ENCODE data around the gene EPB41L2.
"Not testable (repeated sequence)": the region's sequence is repeated elsewhere in the genome, so short reads cannot be mapped to it uniquely, and the experiment has no call there.

EPB41L2 gene

DNA sequence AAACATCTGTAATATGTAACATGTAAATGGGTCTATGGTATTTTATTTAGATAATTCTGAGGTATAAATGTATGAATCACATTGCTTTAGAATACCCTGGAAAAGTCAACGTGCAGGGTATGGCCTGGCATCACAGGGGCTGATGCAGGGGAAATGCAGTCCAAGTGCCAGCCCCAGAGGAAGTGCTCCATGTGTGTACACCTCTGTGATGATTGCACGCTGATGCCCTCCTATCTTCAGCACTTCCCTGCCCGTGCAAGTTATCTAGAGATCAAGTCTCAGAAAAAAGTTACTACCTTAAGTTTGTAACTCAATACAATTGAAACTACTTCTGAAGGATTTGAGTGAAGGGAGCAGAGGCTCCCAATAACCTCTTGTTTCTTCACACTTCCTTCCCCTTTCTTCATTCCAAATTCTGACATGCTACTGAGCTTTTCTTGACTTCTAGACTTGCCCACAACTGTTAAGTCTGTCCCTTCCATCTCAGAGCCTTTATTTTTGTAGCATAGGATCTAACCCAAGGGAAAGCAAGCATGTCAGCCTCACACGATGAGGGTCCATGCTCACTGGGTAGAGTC is 233.6 kb downstream of the EPB41L2 start:
- no peak for DNase-seq

DNA sequence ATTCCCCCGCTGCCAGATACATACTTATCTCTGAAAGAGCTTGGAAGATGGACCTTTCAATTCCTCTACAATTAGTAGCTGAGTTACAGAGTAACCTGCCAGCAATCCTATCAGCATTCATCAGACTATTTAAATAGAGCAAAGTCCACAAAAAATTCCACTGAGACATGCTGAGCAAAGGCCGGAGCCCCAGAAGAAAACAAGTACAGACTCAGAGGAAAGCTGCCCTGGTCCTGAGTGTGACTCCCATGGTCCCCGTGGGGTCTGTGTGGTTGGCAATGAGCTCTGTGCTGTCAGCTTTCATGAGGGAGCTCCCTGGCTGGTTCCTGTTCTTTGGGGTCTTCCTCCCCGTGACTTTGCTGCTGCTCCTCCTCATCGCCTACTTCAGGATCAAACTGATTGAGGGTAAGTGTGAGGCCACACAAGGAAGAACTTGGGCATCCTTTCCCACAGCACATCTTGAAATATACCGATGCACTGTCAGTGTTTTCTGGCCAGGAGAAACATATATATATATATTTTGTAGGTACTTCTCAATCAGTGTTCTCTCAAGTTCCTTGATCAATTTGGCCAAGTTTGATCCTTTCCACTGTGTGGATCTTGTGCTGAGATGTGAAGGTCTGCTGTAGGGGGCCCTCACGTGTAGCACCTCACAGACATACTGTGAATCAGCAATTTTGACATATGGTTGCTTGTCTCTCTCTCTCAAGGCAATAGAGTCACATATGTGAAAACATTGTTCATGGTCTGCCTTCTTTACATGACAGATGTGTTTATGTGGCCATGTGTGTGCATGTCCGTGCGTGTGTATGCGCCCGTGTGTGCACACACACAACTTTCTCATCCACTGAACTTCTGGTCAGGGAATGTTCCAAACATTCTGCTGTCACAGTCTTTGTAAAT is 235.5 kb downstream of the EPB41L2 start, which contains the start of gene SMLR1:
Gene SMLR1 (plus strand): TSS at position 160 of the 903 bp plus-strand sequence. CDS start 8 bp downstream, at position 168.
- DNase-seq = no peak

GRCh38 chr6:130826442-130827246 is 236.4 kb downstream of the EPB41L2 start:
- no peak for DNase-seq

- DNase-seq = no peak
Observed at GRCh38 chr6:130825772-130826441, 237.1 kb downstream of the EPB41L2 start.

DNA sequence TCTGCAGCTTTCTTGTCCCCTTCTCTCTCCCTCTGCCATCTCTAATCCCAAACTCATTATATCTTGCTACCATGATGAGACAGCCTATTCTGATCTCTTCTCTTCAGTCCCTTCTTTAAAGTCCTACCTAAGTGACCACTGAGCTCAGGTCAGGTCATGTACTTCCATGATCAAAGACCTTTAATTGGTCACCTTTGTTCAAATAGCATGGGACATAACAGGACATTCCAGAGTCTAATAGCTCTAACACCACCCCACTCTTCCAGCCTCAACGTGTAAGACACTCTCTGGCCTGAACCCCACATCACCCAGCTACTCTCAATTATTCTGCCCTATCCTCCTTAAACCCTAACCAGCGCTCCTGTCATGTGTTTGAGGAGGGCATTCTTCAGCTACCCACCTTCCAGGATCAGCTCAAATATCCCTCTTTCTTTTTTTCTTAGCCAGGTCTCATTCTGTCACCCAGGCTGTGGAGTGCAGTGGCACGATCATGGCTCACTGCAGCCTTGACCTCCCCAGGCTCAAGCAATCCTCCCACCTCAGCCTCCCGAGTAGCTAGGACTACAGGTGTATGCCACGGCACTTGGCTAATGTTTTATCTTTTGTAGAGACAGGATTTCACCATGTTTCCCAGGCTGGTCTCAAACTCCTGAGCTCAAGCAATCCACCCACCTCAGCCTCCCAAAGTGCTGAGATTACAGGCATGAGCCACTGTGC is 237.9 kb downstream of the EPB41L2 start:
- no peak for DNase-seq

GRCh38 chr6:130822736-130823135 is 240.3 kb downstream of the EPB41L2 start:
- no peak for DNase-seq

- DNase-seq = no peak
Observed at GRCh38 chr6:130815200-130816071, 247.6 kb downstream of the EPB41L2 start.

- no peak for DNase-seq
Observed at GRCh38 chr6:130814506-130814905, 248.5 kb downstream of the EPB41L2 start.

DNA sequence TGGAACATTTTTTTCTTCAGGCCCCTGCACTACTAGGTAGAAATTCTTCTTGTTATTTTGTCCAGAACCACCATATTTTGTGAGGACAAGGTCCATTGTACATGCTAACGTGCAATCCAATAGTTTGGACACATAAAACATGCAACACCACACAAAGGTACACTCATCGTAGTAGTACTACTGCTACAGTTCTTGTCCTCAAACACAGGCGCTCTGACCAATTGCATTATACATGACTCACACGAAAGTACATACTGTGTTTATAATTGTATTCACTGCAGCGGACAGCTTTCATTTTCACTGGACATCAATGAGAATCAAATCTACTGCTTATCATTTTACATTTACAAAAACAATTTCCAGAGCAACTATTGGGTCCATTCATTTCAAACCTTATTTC is 251.1 kb downstream of the EPB41L2 start:
- no peak for DNase-seq

GRCh38 chr6:130810307-130811030 is 252.6 kb downstream of the EPB41L2 start:
- no peak for DNase-seq

GRCh38 chr6:130801368-130801767 is 261.7 kb downstream of the EPB41L2 start:
- DNase-seq = not testable (repeated sequence)

DNA sequence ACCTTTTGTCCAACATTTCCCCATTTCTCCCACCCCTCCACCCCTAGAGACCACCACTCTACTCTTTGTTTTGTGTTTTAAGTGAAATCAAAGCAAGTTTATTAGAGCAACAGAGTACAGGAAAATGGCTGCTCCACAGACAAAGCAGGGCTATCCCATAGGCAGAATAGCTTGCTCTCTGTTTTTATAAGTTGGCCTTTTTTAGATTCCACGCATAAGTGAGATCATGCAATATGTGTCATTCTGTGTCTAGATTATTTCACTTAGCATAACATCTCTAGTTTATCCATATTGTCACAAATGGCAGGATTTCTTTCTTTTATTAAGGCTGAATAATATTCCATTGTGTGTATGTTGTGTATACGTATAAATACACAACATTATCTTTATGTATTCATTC is 266.0 kb downstream of the EPB41L2 start:
- DNase-seq = no peak

GRCh38 chr6:130796313-130796905 is 266.6 kb downstream of the EPB41L2 start:
- DNase-seq = no peak

GRCh38 chr6:130794738-130795137 is 268.3 kb downstream of the EPB41L2 start:
- DNase-seq = no peak

- no peak for DNase-seq
Observed at GRCh38 chr6:130794010-130794697, 268.9 kb downstream of the EPB41L2 start.

Data from DMS79 treated with DMSO at 0.1 percent for 48 hours (cell line).